Neural progenitor cell (in vitro differentiated cells): ENCODE data around the gene CADPS. TPM values are rescaled to one million over a fixed set of nuclear protein-coding genes. Genes with fewer than 3 reads are reported as not detected.

Experiments
- DNase-seq: peaks from one replicate; pipeline ENCODE4 v3.0.0-alpha.2; 2016; ENCODE audit warnings: low spot score
- H2AFZ ChIP-seq: fragments of 200-600 bp; sonication (generic); replicated peaks from 2 replicates; pipeline ENCODE4 v1.6.1; 2016; ENCODE audit warnings: antibody characterized with exemption
- H3F3A ChIP-seq: fragments of 200-600 bp; sonication (generic); 2 replicates; pipeline ENCODE4 v1.6.1; 2016; ENCODE audit warnings: antibody characterized with exemption, low read depth
- H3K27ac ChIP-seq: fragments of 200-600 bp; sonication (generic); 2 replicates; pipeline ENCODE4 v1.5.1; 2016; ENCODE audit warnings: mild to moderate bottlenecking
- H3K27me3 ChIP-seq: fragments of 200-600 bp; sonication (generic); 2 replicates; pipeline ENCODE4 v1.6.1; 2016; ENCODE audit warnings: mild to moderate bottlenecking, moderate library complexity
- H3K36me3 ChIP-seq: fragments of 200-600 bp; sonication (generic); 2 replicates; pipeline ENCODE4 v1.5.1; 2016
- H3K4me1 ChIP-seq: fragments of 200-600 bp; sonication (generic); 2 replicates; pipeline ENCODE4 v1.6.1; 2016; ENCODE audit warnings: mixed run types
- H3K4me2 ChIP-seq: fragments of 200-600 bp; sonication (generic); 2 replicates; pipeline ENCODE4 v1.6.1; 2016
- H3K4me3 ChIP-seq: fragments of 200-600 bp; sonication (generic); 2 replicates; pipeline ENCODE4 v1.5.1; 2016
- H3K79me2 ChIP-seq: fragments of 200-600 bp; sonication (generic); 2 replicates; pipeline ENCODE4 v1.6.1; 2016; ENCODE audit warnings: low read depth
- H3K9ac ChIP-seq: fragments of 200-600 bp; sonication (generic); 2 replicates; pipeline ENCODE4 v1.6.1; 2016
- H3K9me3 ChIP-seq: fragments of 200-600 bp; sonication (generic); 2 replicates; pipeline ENCODE4 v1.5.1; 2016; ENCODE audit warnings: low read depth
- H4K20me1 ChIP-seq: fragments of 200-600 bp; sonication (generic); 2 replicates; pipeline ENCODE4 v1.6.1; 2016; ENCODE audit warnings: low read depth
- H3K27ac Mint-ChIP-seq: 3 replicates; pipeline ENCODE4 v1.8.0; 2021; ENCODE audit warnings: mixed read lengths
- H3K27me3 Mint-ChIP-seq: 2 replicates; pipeline ENCODE4 v1.8.0; 2022; ENCODE audit warnings: low read depth, mild to moderate bottlenecking, inconsistent platforms, moderate library complexity, mixed read lengths; ENCODE audit not compliant: insufficient read depth
- H3K36me3 Mint-ChIP-seq: 3 replicates; pipeline ENCODE4 v1.8.0; 2021; ENCODE audit warnings: mixed read lengths
- H3K4me1 Mint-ChIP-seq: 3 replicates; pipeline ENCODE4 v1.8.0; 2021; ENCODE audit warnings: mixed read lengths
- H3K4me3 Mint-ChIP-seq: 3 replicates; pipeline ENCODE4 v1.8.0; 2021; ENCODE audit warnings: mild to moderate bottlenecking, moderate library complexity, mixed read lengths
- H3K9me3 Mint-ChIP-seq: 3 replicates; pipeline ENCODE4 v1.8.0; 2020; ENCODE audit warnings: mixed read lengths
- CTCF ChIP-seq: fragments of 200-600 bp; sonication (generic); IDR thresholded peaks from 2 replicates; pipeline ENCODE4 v1.5.1; 2017; ENCODE audit warnings: antibody characterized with exemption, mild to moderate bottlenecking
- EZH2 ChIP-seq: fragments of 200-600 bp; sonication (generic); IDR thresholded peaks from 2 replicates; pipeline ENCODE4 v1.6.1; 2017; ENCODE audit warnings: antibody characterized with exemption, mild to moderate bottlenecking, moderate library complexity
- EZH2phosphoT487 ChIP-seq: fragments of 200-600 bp; sonication (generic); IDR thresholded peaks from 2 replicates; pipeline ENCODE4 v1.6.1; 2017; ENCODE audit warnings: antibody characterized with exemption
- total RNA-seq: library from RNA; depleted of rRNA; stranded (reverse); fragments of >200 nt; gene quantifications from 2 replicates; pipeline ENCODE4 v1.2.3, GENCODE V29; 2015; ENCODE audit warnings: low replicate concordance

The CADPS gene
- total RNA-seq, 1 donor from 2014 or later = 17.3 TPM

- Histone ChIP-seq H3K79me2 (no peaks in the 10 kb centered on the region), H3K9ac (no peak overlapping the region), H3K27me3 (peaks cover 5% of the 10 kb centered on the region), H3K36me3 (no peaks in the 10 kb centered on the region), H3K4me2 (no peak overlapping the region), H3K4me3 (no peak overlapping the region), H4K20me1 (peaks cover 6% of the 10 kb centered on the region), H3K4me1 (peaks cover 12% of the 10 kb centered on the region), H3K9me3 (no peaks in the 10 kb centered on the region), H2AFZ (no peak overlapping the region), H3F3A (peaks cover 19% of the 10 kb centered on the region), H3K27ac (no peak overlapping the region)
- no peak for DNase-seq
- no peaks in the 10 kb centered on the region for H3K36me3 Mint-ChIP-seq
- peak overlapping the region; percentile 32 for H3K27ac Mint-ChIP-seq
- peaks cover 23% of the 10 kb centered on the region for H3K27me3 Mint-ChIP-seq
- no peaks in the 10 kb centered on the region for H3K9me3 Mint-ChIP-seq
- TF ChIP-seq EZH2 (no peak), CTCF (no peak), EZH2phosphoT487 (no peak)
- peak overlapping the region; percentile 98 for H3K4me3 Mint-ChIP-seq
- H3K4me1 Mint-ChIP-seq = peaks cover 28% of the 10 kb centered on the region
These were observed 2.9 kb downstream of the CADPS start for GRCh38 chr3:62872318-62872717.

- Histone ChIP-seq H3F3A (peaks cover 19% of the 10 kb centered on the region), H3K36me3 (no peaks in the 10 kb centered on the region), H3K9ac (no peak overlapping the region), H3K27ac (no peak overlapping the region), H3K4me3 (no peak overlapping the region), H3K9me3 (no peaks in the 10 kb centered on the region), H3K4me2 (no peak overlapping the region), H3K79me2 (no peaks in the 10 kb centered on the region), H3K4me1 (peaks cover 6% of the 10 kb centered on the region), H4K20me1 (no peaks in the 10 kb centered on the region), H2AFZ (no peak overlapping the region), H3K27me3 (no peaks in the 10 kb centered on the region)
- Mint-ChIP-seq H3K4me1 (peaks cover 18% of the 10 kb centered on the region), H3K27ac (no peak overlapping the region), H3K9me3 (no peaks in the 10 kb centered on the region), H3K36me3 (no peaks in the 10 kb centered on the region), H3K27me3 (peaks cover 11% of the 10 kb centered on the region), H3K4me3 (no peak overlapping the region)
- DNase-seq = no peak
- TF ChIP-seq EZH2 (no peak), EZH2phosphoT487 (no peak), CTCF (no peak)
These were observed 4.9 kb downstream of the CADPS start for GRCh38 chr3:62870321-62870720.

GRCh38 chr3:62863648-62864047 lies 11.6 kb downstream of the CADPS start:
- H3K4me2 ChIP-seq = no peak overlapping the region
- H3K36me3 ChIP-seq = no peaks in the 10 kb centered on the region
- Mint-ChIP-seq H3K9me3 (no peaks in the 10 kb centered on the region), H3K27me3 (no peaks in the 10 kb centered on the region), H3K4me3 (no peak overlapping the region), H3K36me3 (no peaks in the 10 kb centered on the region), H3K4me1 (peaks cover 16% of the 10 kb centered on the region), H3K27ac (no peak overlapping the region)
- H3K27me3 ChIP-seq = no peaks in the 10 kb centered on the region
- peaks cover 3% of the 10 kb centered on the region for H3F3A ChIP-seq
- H3K27ac ChIP-seq = no peak overlapping the region
- H2AFZ ChIP-seq = no peak overlapping the region
- H3K4me3 ChIP-seq = no peak overlapping the region
- no peaks in the 10 kb centered on the region for H3K9me3 ChIP-seq
- no peak for DNase-seq
- TF ChIP-seq CTCF (peak; percentile 39), EZH2phosphoT487 (no peak), EZH2 (no peak)
- H4K20me1 ChIP-seq = no peaks in the 10 kb centered on the region
- H3K9ac ChIP-seq = no peak overlapping the region
- H3K79me2 ChIP-seq = no peaks in the 10 kb centered on the region
- H3K4me1 ChIP-seq = no peaks in the 10 kb centered on the region
